GM12891 (cell line): ENCODE results near the gene STK32A.

Source experiments
- PAX5 ChIP-seq: IDR thresholded peaks from 2 replicates; pipeline ENCODE4 v1.6.1; 2011; ENCODE audit warnings: low read length, moderate library complexity, mild to moderate bottlenecking; ENCODE audit not compliant: insufficient read depth, severe bottlenecking
- POLR2A ChIP-seq: IDR thresholded peaks from 2 replicates; pipeline ENCODE4 v1.6.1; 2011; ENCODE audit warnings: low read depth, low read length, control low read depth
- POLR2AphosphoS5 ChIP-seq: IDR thresholded peaks from 2 replicates; pipeline ENCODE4 v1.6.1; 2011; ENCODE audit warnings: low read depth, low read length, control low read depth
- POU2F2 ChIP-seq: IDR thresholded peaks from 2 replicates; pipeline ENCODE4 v1.6.1; 2011; ENCODE audit warnings: low read depth, mild to moderate bottlenecking, control low read depth, low read length, moderate library complexity
- TAF1 ChIP-seq: IDR thresholded peaks from 2 replicates; pipeline ENCODE4 v1.6.1; 2011; ENCODE audit warnings: low read depth, low read length, control low read depth

- no peak for TF ChIP-seq POLR2A
- no peak for TF ChIP-seq POLR2AphosphoS5
- no peak for TF ChIP-seq POU2F2
- no peak for TF ChIP-seq TAF1
- TF ChIP-seq PAX5, result no peak
These were observed 175.9 kb downstream of the STK32A start for GRCh38 chr5:147410496-147411358.
